ENCODE measurements around the gene MRPS25.
"Not testable (repeated sequence)": the region's sequence is repeated elsewhere in the genome, so short reads cannot be mapped to it uniquely, and the experiment has no call there.

MRPS25 gene

GRCh38 chr3:15042936-15043335 is 22.2 kb downstream of the MRPS25 start:
- no peak for DNase-seq

- no peak for DNase-seq
Measured at GRCh38 chr3:15041950-15042349, 23.2 kb downstream of the MRPS25 start.

- DNase-seq = no peak
Measured at GRCh38 chr3:15040844-15041243, 24.3 kb downstream of the MRPS25 start.

- no peak for DNase-seq
Measured at GRCh38 chr3:15038306-15038705, 26.8 kb downstream of the MRPS25 start.

- no peak for DNase-seq
Measured at GRCh38 chr3:15033103-15033502, 32.0 kb downstream of the MRPS25 start.

GRCh38 chr3:15032650-15033049 is 32.5 kb downstream of the MRPS25 start:
- DNase-seq = no peak

- DNase-seq = no peak
Measured at GRCh38 chr3:15029625-15030024, 35.5 kb downstream of the MRPS25 start.

- no peak for DNase-seq
Measured at GRCh38 chr3:15023719-15024118, 41.4 kb downstream of the MRPS25 start.

- no peak for DNase-seq
Measured at GRCh38 chr3:15023249-15023648, 41.9 kb downstream of the MRPS25 start.

- no peak for DNase-seq
Measured at GRCh38 chr3:15017191-15017590, 47.9 kb downstream of the MRPS25 start.

- no peak for DNase-seq
Measured at GRCh38 chr3:15015456-15015855, 49.7 kb downstream of the MRPS25 start.

- no peak for DNase-seq
Measured at GRCh38 chr3:15014606-15015328, 50.3 kb downstream of the MRPS25 start.

GRCh38 chr3:15011174-15011573 is 53.9 kb downstream of the MRPS25 start:
- DNase-seq = no peak

- no peak for DNase-seq
Measured at GRCh38 chr3:15010664-15011063, 54.5 kb downstream of the MRPS25 start.

- no peak for DNase-seq
Measured at GRCh38 chr3:15009167-15009566, 55.9 kb downstream of the MRPS25 start.

GRCh38 chr3:15007681-15008141 is 57.4 kb downstream of the MRPS25 start:
- DNase-seq = no peak

- DNase-seq = not testable (repeated sequence)
Measured at GRCh38 chr3:14999182-14999581, 65.9 kb downstream of the MRPS25 start.
